HEK293 (cell line): ENCODE results near the gene LMO7.

Experiments used
- CTCF ChIA-PET: fragments of 350-600 bp; formaldehyde crosslinking; extraction: SDS; loops from one replicate; lab custom pipeline; 2021; ENCODE audit warnings: antibody characterized with exemption; lab: Yijun Ruan, JAX
- POLR2A ChIA-PET: fragments of 300-600 bp; formaldehyde crosslinking; extraction: SDS; loops from one replicate; lab custom pipeline; 2020; ENCODE audit warnings: antibody characterized with exemption, inconsistent platforms; lab: Yijun Ruan, JAX
- H3K27ac ChIP-seq: fragments of 200-500 bp; sonication (Bioruptor generic); 2 replicates; pipeline ENCODE4 v1.5.1; 2014; ENCODE audit warnings: low read depth, low read length, control low read depth, inconsistent platforms; ENCODE audit errors: extremely low read depth
- H3K36me3 ChIP-seq, 2 experiments: fragments of 200-500 bp in 1 of 2; sonication (Bioruptor generic) in 1 of 2; 1 replicate in 1 of 2; 2 replicates in 1 of 2; pipeline ENCODE4 v1.5.1; 2014 to 2017; ENCODE audit warnings: inconsistent platforms in 2 of 2, low read length in 2 of 2; ENCODE audit not compliant: control insufficient read depth in 2 of 2, insufficient read depth in 1 of 2
- H3K4me1 ChIP-seq: fragments of 200-500 bp; sonication (Bioruptor generic); 2 replicates; pipeline ENCODE4 v1.5.1; 2014; ENCODE audit warnings: mild to moderate bottlenecking, low read length, inconsistent platforms; ENCODE audit not compliant: control insufficient read depth, insufficient read depth
- H3K4me3 ChIP-seq: 2 replicates; pipeline ENCODE4 v1.5.1; 2011; ENCODE audit warnings: low read depth, mild to moderate bottlenecking, control low read depth, low read length, moderate library complexity
- H3K9me3 ChIP-seq: fragments of 200-500 bp; sonication (Bioruptor generic); 2 replicates; pipeline ENCODE4 v1.5.1; 2014; ENCODE audit warnings: low read depth, low read length, inconsistent platforms; ENCODE audit not compliant: control insufficient read depth, insufficient read depth
- EGR2 ChIP-seq: fragments of 450-650 bp; formaldehyde crosslinking; IDR thresholded peaks from 2 replicates; pipeline ENCODE4 v1.5.1; 2016; ENCODE audit warnings: low read depth, missing biosample characterization, missing genetic modification characterization
- FEZF1 ChIP-seq: fragments of 450-650 bp; formaldehyde crosslinking; IDR thresholded peaks from 2 replicates; pipeline ENCODE4 v1.5.1; 2016; ENCODE audit warnings: missing biosample characterization, missing genetic modification characterization
- IKZF3 ChIP-seq: fragments of 450-650 bp; IDR thresholded peaks from 2 replicates; pipeline ENCODE4 v1.5.0; 2018; ENCODE audit warnings: missing biosample characterization, mild to moderate bottlenecking, missing genetic modification characterization, moderate library complexity
- MZF1 ChIP-seq: fragments of 450-650 bp; formaldehyde crosslinking; IDR thresholded peaks from 2 replicates; pipeline ENCODE4 v1.5.1; 2017; ENCODE audit warnings: missing biosample characterization, missing genetic modification characterization, borderline replicate concordance
- OVOL3 ChIP-seq: fragments of 450-650 bp; formaldehyde crosslinking; IDR thresholded peaks from 2 replicates; pipeline ENCODE4 v1.5.1; 2016; ENCODE audit warnings: missing biosample characterization, missing genetic modification characterization
- SCRT2 ChIP-seq: fragments of 450-650 bp; formaldehyde crosslinking; IDR thresholded peaks from 2 replicates; pipeline ENCODE4 v1.5.1; 2016; ENCODE audit warnings: missing biosample characterization, missing genetic modification characterization
- TRIM28 ChIP-seq: IDR thresholded peaks from 2 replicates; pipeline ENCODE4 v1.6.1; 2011; ENCODE audit warnings: low read length, control low read depth, borderline replicate concordance
- ZBTB20 ChIP-seq: fragments of 450-650 bp; formaldehyde crosslinking; IDR thresholded peaks from 2 replicates; pipeline ENCODE4 v1.5.1; 2016; ENCODE audit warnings: missing biosample characterization, missing genetic modification characterization
- ZFP3 ChIP-seq: fragments of 450-650 bp; formaldehyde crosslinking; IDR thresholded peaks from 2 replicates; pipeline ENCODE4 v1.5.1; 2016; ENCODE audit warnings: low read depth, missing biosample characterization, missing genetic modification characterization
- ZNF2 ChIP-seq: fragments of 450-650 bp; formaldehyde crosslinking; IDR thresholded peaks from 2 replicates; pipeline ENCODE4 v1.5.1; 2016; ENCODE audit warnings: missing biosample characterization, missing genetic modification characterization
- ZNF549 ChIP-seq: fragments of 450-650 bp; IDR thresholded peaks from 2 replicates; pipeline ENCODE4 v1.5.1; 2018; ENCODE audit warnings: missing biosample characterization, missing genetic modification characterization, mild to moderate bottlenecking, inconsistent platforms, moderate library complexity
- ZNF610 ChIP-seq: fragments of 450-650 bp; formaldehyde crosslinking; IDR thresholded peaks from 2 replicates; pipeline ENCODE4 v1.5.1; 2016; ENCODE audit warnings: missing biosample characterization, missing genetic modification characterization, borderline replicate concordance
- ZNF629 ChIP-seq: fragments of 450-650 bp; formaldehyde crosslinking; IDR thresholded peaks from 2 replicates; pipeline ENCODE4 v1.5.1; 2017; ENCODE audit warnings: missing biosample characterization, missing genetic modification characterization
- ZNF701 ChIP-seq: fragments of 450-650 bp; formaldehyde crosslinking; IDR thresholded peaks from 2 replicates; pipeline ENCODE4 v1.5.1; 2016; ENCODE audit warnings: missing biosample characterization, missing genetic modification characterization
- ZNF707 ChIP-seq: fragments of 450-650 bp; formaldehyde crosslinking; IDR thresholded peaks from 2 replicates; pipeline ENCODE4 v1.5.1; 2016; ENCODE audit warnings: missing biosample characterization, missing genetic modification characterization
- ZNF747 ChIP-seq: fragments of 450-650 bp; formaldehyde crosslinking; IDR thresholded peaks from 2 replicates; pipeline ENCODE4 v1.5.1; 2016; ENCODE audit warnings: missing biosample characterization, missing genetic modification characterization
- TF ChIP-seq, protein P1 (sequence below): fragments of 450-650 bp; formaldehyde crosslinking; IDR thresholded peaks from 2 replicates; pipeline ENCODE4 v1.5.1; 2016; ENCODE audit warnings: missing biosample characterization, missing genetic modification characterization, low read depth
- TF ChIP-seq, protein P2 (sequence below): fragments of 450-650 bp; formaldehyde crosslinking; IDR thresholded peaks from 2 replicates; pipeline ENCODE4 v1.5.1; 2017; ENCODE audit warnings: missing biosample characterization, missing genetic modification characterization
- TF ChIP-seq, protein P3 (sequence below): fragments of 450-650 bp; formaldehyde crosslinking; IDR thresholded peaks from 2 replicates; pipeline ENCODE4 v1.5.1; 2016; ENCODE audit warnings: missing biosample characterization, missing genetic modification characterization
- TF ChIP-seq, protein P4 (sequence below): fragments of 450-650 bp; formaldehyde crosslinking; IDR thresholded peaks from 2 replicates; pipeline ENCODE4 v1.5.1; 2016; ENCODE audit warnings: missing biosample characterization, missing genetic modification characterization, borderline replicate concordance

The LMO7 gene

DNA sequence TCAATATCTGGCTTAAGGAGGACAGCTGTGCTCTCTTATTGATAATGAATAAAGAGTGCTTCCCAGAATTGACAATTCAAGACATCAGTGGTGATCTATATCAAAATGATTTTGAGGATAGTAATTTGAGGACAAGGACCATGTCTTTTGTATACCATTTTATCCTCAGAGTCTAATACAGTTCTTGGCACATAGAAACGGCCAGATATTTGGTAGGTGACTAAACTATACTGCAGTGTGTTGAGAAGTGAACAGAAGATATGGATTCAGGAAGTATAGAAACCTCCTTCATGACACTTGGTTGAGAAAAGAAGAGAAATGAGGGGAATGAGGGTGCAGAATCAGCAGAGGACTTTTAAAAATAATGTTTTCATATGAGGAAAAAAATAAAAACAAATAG, 16.1 kb upstream of the LMO7 start:
- no peak for TF ChIP-seq OVOL3
- no peak for TF ChIP-seq TRIM28
- TF ChIP-seq ZNF747 = no peak
- no peak for TF ChIP-seq MZF1 (tag by site-specific recombination)
- TF ChIP-seq ZBTB20 (tag by site-specific recombination) = no peak
- TF ChIP-seq ZNF707 (tag by site-specific recombination) = no peak
- no peak for TF ChIP-seq ZNF2 (tag by site-specific recombination)
- TF ChIP-seq, protein P1, sequence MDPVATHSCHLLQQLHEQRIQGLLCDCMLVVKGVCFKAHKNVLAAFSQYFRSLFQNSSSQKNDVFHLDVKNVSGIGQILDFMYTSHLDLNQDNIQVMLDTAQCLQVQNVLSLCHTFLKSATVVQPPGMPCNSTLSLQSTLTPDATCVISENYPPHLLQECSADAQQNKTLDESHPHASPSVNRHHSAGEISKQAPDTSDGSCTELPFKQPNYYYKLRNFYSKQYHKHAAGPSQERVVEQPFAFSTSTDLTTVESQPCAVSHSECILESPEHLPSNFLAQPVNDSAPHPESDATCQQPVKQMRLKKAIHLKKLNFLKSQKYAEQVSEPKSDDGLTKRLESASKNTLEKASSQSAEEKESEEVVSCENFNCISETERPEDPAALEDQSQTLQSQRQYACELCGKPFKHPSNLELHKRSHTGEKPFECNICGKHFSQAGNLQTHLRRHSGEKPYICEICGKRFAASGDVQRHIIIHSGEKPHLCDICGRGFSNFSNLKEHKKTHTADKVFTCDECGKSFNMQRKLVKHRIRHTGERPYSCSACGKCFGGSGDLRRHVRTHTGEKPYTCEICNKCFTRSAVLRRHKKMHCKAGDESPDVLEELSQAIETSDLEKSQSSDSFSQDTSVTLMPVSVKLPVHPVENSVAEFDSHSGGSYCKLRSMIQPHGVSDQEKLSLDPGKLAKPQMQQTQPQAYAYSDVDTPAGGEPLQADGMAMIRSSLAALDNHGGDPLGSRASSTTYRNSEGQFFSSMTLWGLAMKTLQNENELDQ = no peak
- TF ChIP-seq SCRT2 (tag by site-specific recombination) = no peak
- TF ChIP-seq ZNF701 = no peak
- TF ChIP-seq FEZF1 (tag by site-specific recombination) = no peak
- TF ChIP-seq, protein P2, sequence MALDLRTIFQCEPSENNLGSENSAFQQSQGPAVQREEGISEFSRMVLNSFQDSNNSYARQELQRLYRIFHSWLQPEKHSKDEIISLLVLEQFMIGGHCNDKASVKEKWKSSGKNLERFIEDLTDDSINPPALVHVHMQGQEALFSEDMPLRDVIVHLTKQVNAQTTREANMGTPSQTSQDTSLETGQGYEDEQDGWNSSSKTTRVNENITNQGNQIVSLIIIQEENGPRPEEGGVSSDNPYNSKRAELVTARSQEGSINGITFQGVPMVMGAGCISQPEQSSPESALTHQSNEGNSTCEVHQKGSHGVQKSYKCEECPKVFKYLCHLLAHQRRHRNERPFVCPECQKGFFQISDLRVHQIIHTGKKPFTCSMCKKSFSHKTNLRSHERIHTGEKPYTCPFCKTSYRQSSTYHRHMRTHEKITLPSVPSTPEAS = no peak
- no peak for TF ChIP-seq ZNF549 (tag by site-specific recombination)
- TF ChIP-seq, protein P3, sequence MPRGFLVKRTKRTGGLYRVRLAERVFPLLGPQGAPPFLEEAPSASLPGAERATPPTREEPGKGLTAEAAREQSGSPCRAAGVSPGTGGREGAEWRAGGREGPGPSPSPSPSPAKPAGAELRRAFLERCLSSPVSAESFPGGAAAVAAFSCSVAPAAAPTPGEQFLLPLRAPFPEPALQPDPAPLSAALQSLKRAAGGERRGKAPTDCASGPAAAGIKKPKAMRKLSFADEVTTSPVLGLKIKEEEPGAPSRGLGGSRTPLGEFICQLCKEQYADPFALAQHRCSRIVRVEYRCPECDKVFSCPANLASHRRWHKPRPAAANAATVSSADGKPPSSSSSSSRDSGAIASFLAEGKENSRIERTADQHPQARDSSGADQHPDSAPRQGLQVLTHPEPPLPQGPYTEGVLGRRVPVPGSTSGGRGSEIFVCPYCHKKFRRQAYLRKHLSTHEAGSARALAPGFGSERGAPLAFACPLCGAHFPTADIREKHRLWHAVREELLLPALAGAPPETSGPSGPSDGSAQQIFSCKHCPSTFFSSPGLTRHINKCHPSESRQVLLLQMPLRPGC (tag by site-specific recombination) = no peak
- TF ChIP-seq EGR2 (tag by site-specific recombination) = no peak
- no peaks in the 10 kb centered on the region for H3K9me3 ChIP-seq
- ChIA-PET CTCF (interaction anchor here (1.0 kb wide), 1 partner anchor 76 kb away, joined by 3 read pairs; no protein-coding TSS in a partner anchor), POLR2A (no interaction called here)
- H3K36me3 ChIP-seq = peaks cover 0 to 3% of the 10 kb centered on the region in 2 experiments; a peak in 1 of 3 replicates
- H3K4me1 ChIP-seq = no peaks in the 10 kb centered on the region
- H3K4me3 ChIP-seq = no peak overlapping the region
- H3K27ac ChIP-seq = no peak overlapping the region

DNA sequence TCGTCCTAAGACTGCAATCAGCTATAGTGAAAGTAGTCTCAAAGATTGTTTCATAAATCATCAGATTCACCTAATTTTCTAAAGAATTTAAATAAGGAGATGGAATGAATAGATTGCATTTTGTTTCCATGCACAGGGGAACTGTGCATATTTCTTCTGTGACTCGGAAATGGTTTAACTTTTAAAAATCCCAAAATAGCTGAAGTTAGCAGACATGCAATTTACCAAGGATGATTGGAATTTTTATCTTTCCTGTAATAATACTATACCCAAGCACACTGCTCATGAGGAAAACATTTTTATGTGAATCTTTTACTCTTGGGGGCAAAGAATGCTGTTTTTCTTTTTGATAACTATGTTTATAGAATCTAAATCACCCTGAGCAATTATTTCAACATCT, 15.0 kb upstream of the LMO7 start:
- no peak overlapping the region for H3K4me3 ChIP-seq
- H3K27ac ChIP-seq = no peak overlapping the region
- peaks cover 0 to 7% of the 10 kb centered on the region in 2 experiments; a peak in 1 of 3 replicates for H3K36me3 ChIP-seq
- CTCF ChIA-PET = interaction anchor here (0.6 to 1.6 kb wide), 3 partner anchors 12 to 67 kb away, joined by 3 to 4 read pairs (median 3); no protein-coding TSS in a partner anchor
- no peaks in the 10 kb centered on the region for H3K4me1 ChIP-seq
- TF ChIP-seq ZNF610 (tag by site-specific recombination) = no peak
- TF ChIP-seq ZFP3 = no peak
- TF ChIP-seq, protein P2 = no peak
- no peak for TF ChIP-seq ZNF629 (tag by site-specific recombination)
- TF ChIP-seq, protein P4, sequence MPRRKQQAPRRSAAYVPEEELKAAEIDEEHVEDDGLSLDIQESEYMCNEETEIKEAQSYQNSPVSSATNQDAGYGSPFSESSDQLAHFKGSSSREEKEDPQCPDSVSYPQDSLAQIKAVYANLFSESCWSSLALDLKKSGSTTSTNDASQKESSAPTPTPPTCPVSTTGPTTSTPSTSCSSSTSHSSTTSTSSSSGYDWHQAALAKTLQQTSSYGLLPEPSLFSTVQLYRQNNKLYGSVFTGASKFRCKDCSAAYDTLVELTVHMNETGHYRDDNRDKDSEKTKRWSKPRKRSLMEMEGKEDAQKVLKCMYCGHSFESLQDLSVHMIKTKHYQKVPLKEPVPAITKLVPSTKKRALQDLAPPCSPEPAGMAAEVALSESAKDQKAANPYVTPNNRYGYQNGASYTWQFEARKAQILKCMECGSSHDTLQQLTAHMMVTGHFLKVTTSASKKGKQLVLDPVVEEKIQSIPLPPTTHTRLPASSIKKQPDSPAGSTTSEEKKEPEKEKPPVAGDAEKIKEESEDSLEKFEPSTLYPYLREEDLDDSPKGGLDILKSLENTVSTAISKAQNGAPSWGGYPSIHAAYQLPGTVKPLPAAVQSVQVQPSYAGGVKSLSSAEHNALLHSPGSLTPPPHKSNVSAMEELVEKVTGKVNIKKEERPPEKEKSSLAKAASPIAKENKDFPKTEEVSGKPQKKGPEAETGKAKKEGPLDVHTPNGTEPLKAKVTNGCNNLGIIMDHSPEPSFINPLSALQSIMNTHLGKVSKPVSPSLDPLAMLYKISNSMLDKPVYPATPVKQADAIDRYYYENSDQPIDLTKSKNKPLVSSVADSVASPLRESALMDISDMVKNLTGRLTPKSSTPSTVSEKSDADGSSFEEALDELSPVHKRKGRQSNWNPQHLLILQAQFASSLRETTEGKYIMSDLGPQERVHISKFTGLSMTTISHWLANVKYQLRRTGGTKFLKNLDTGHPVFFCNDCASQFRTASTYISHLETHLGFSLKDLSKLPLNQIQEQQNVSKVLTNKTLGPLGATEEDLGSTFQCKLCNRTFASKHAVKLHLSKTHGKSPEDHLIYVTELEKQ (tag by site-specific recombination) = no peak
- TF ChIP-seq IKZF3 = no peak
- H3K9me3 ChIP-seq = no peaks in the 10 kb centered on the region
- POLR2A ChIA-PET = no interaction called here
